Activated CD4-positive, alpha-beta T cell treated with anti-CD3 and anti-CD28 coated beads for 36 hours (primary cell): ENCODE data around the gene TRIP10. TPM values are rescaled to one million over a fixed set of nuclear protein-coding genes. Genes with fewer than 3 reads are reported as not detected.

Experiments used
- ATAC-seq: fragments of 200-7000 bp; cut with Tn5 transposase; one replicate; pipeline ENCODE4 v1.10.0; 2021; ENCODE audit warnings: mild to moderate bottlenecking, moderate library complexity
- CTCF ChIA-PET: fragments of 350-600 bp; sonication (Branson Sonifier 250); formaldehyde crosslinking; loops from one replicate; lab custom pipeline; 2021; ENCODE audit warnings: antibody characterized with exemption; lab: Charles Lee
- POLR2A ChIA-PET: fragments of 350-600 bp; sonication (Branson Sonifier 250); formaldehyde crosslinking; loops from one replicate; lab custom pipeline; 2021; ENCODE audit warnings: antibody characterized with exemption, inconsistent platforms; lab: Charles Lee
- DNase-seq: peaks from one replicate; pipeline ENCODE4 v3.0.0-alpha.2; 2020
- H3K27ac Mint-ChIP-seq: one replicate; pipeline ENCODE4 v1.8.0; 2021; ENCODE audit warnings: mixed read lengths
- H3K27me3 Mint-ChIP-seq: one replicate; pipeline ENCODE4 v1.8.0; 2021; ENCODE audit warnings: mixed read lengths
- H3K36me3 Mint-ChIP-seq: one replicate; pipeline ENCODE4 v1.8.0; 2021; ENCODE audit warnings: low read depth, mixed read lengths
- H3K4me1 Mint-ChIP-seq: one replicate; pipeline ENCODE4 v1.8.0; 2021; ENCODE audit warnings: mixed read lengths
- H3K4me3 Mint-ChIP-seq: one replicate; pipeline ENCODE4 v1.8.0; 2021; ENCODE audit warnings: mild to moderate bottlenecking, moderate library complexity, mixed read lengths
- H3K9me3 Mint-ChIP-seq: one replicate; pipeline ENCODE4 v1.8.0; 2021; ENCODE audit warnings: low read depth, mixed read lengths
- intact Hi-C, 2 experiments: fragments of 100-400 bp; cut with DNase I in 1 of 2; cut with micrococcal nuclease in 1 of 2; formaldehyde crosslinking; loops; one replicate each; pipeline versions ENCODE4 v1.14.2 to v1.15.1; 2022 to 2024; cut with DNase I, micrococcal nuclease
- total RNA-seq, 2 experiments: library from RNA; stranded (reverse); gene quantifications; one replicate each; pipeline ENCODE4 v1.2.3, GENCODE V29; 2021

Gene TRIP10
- total RNA-seq, 2 experiments from 2014 or later: 45.1 to 50.0 TPM

DNA sequence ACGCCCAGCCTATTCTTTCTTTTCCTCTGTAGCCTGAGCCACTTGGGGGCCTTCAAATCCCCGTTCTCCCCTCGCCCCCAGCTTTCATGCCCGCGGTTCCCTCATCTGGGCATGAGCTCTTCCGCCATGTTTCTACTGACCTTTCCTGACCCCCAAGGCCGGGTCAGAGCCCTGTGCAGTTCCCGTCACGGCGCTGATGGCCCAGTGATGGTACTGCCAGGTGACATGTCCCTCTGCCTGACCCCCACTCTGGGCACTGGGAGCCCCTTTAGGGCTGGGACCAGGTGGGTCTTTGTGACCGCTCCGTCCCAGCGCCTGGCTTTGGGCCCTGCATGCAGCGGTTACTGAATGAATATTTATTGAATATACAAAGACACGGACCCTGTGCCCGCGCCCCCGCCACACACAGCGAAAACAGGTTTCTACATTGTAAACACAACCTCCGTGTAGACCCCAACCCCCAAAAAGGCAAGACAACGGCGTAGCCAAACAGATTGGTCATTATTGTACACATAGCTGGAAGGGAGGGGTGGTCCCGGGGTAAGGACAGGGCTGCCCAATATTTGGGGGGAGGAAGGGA, 9.8 kb upstream of the TRIP10 start:
- no peaks in the 10 kb centered on the region for H3K4me1 Mint-ChIP-seq
- DNase-seq: no peak
- H3K4me3 Mint-ChIP-seq: no peak overlapping the region
- H3K9me3 Mint-ChIP-seq: no peaks in the 10 kb centered on the region
- peaks cover 14% of the 10 kb centered on the region for H3K36me3 Mint-ChIP-seq
- intact Hi-C loops: no loop called here
- ChIA-PET POLR2A (interaction anchor here (0.6 kb wide), 1 partner anchor 34 kb away, joined by 3 read pairs; no protein-coding TSS in a partner anchor), CTCF (no interaction called here)
- H3K27ac Mint-ChIP-seq: no peak overlapping the region
- H3K27me3 Mint-ChIP-seq: no peaks in the 10 kb centered on the region
- ATAC-seq: no peak

DNA sequence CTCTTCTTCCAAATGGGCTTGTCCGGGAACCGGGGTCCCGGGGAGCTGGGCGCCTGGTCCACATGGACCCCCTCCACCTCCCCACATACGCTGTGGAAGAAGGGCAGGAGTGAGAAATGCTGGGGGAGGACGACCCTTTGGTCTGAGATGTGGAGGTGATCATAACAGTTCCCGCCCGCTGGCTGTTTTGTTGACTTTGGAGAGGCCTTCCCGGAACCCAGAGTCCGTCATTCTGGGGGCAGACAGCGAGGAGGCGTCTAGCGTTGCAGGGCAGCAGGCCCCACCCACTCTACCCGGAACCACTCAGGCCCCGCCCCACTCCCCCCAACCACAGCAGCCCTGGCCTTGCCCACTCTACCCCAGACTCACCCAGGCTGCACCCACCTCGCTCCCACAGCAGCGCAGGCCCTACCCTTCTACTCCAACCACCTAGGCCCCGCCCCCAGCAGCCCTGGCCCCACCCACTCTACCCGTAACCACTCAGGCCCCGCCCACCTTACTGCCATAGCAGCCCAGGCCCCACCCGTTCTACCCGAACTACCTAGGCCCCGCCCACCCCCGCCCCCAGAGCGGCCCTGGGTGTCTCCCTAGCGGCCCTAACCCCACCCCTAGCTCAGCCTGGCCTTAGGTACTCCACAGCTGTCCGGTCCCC, 9.2 kb upstream of the TRIP10 start:
- peak; percentile 82 for DNase-seq
- Mint-ChIP-seq H3K27ac (no peak overlapping the region), H3K27me3 (no peaks in the 10 kb centered on the region), H3K4me3 (no peak overlapping the region), H3K9me3 (no peaks in the 10 kb centered on the region), H3K4me1 (peaks cover 2% of the 10 kb centered on the region), H3K36me3 (peaks cover 14% of the 10 kb centered on the region)
- ChIA-PET CTCF (no interaction called here), POLR2A (no interaction called here)
- intact Hi-C loops: no loop called here
- ATAC-seq: peak; percentile 89

DNA sequence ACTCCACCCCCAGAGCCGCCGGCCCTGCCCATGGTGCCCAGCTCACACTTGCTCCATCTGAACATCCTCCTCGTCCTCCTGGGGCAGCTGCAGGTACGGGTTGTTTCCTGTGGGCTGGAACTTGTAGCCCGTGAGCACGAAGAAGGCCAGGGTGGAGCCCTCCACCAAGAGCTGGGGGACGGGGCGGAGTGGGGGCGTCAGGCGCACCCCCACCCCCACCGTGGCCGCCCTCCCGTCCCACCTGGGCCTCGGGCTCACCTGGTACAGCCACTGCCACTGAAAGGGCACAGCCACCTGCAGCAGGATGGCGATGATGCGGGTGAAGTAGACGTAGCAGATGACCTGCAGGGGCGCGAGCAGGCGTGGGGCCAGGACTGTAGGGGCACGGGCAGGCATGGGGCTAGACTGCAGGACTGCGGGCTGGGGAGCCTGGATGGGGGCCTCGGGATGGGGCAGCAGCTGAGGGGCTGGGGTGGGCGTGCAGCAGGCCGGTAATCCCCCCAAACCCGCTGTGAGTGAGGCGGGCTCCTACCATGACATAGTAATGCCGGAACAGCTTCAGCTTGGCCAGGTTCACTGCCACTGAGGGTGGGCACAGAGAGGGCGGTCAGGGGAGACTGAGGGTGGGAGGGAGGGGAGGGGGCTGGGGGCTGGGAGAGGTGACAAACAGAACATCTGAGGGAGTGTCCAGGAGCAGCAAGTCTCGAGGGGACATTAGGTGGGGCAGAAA, 8.4 kb upstream of the TRIP10 start:
- peaks cover 8% of the 10 kb centered on the region for H3K4me1 Mint-ChIP-seq
- no peak overlapping the region for H3K4me3 Mint-ChIP-seq
- ChIA-PET POLR2A (no interaction called here), CTCF (no interaction called here)
- DNase-seq (no peak), ATAC-seq (no peak)
- H3K36me3 Mint-ChIP-seq: peaks cover 16% of the 10 kb centered on the region
- no peaks in the 10 kb centered on the region for H3K27me3 Mint-ChIP-seq
- intact Hi-C loops: no loop called here
- H3K9me3 Mint-ChIP-seq: no peaks in the 10 kb centered on the region
- no peak overlapping the region for H3K27ac Mint-ChIP-seq

DNA sequence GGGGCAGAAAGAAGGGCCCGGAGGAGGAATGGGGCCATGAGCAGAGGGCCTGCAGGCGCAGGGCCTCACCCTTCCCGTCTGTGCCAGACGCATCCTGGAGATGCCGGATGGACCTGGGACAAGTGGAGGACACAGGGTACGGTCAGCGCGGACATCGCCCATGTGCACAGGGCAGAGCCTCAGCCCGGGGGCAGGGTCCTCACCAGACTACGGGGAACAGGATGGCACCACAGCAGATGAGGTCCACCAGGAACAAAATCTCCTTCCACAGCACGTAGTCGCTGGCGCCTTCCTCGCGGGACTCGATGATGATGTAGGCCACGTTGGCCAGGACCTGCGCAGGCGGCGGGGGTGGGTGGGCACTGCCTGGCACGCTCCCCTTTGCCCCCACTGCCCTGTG, 7.7 kb upstream of the TRIP10 start:
- Mint-ChIP-seq H3K9me3 (no peaks in the 10 kb centered on the region), H3K36me3 (peaks cover 19% of the 10 kb centered on the region), H3K4me1 (peaks cover 11% of the 10 kb centered on the region), H3K27me3 (no peaks in the 10 kb centered on the region), H3K4me3 (no peak overlapping the region), H3K27ac (no peak overlapping the region)
- ChIA-PET CTCF (no interaction called here), POLR2A (no interaction called here)
- DNase-seq (no peak), ATAC-seq (no peak)
- intact Hi-C loops: no loop called here

DNA sequence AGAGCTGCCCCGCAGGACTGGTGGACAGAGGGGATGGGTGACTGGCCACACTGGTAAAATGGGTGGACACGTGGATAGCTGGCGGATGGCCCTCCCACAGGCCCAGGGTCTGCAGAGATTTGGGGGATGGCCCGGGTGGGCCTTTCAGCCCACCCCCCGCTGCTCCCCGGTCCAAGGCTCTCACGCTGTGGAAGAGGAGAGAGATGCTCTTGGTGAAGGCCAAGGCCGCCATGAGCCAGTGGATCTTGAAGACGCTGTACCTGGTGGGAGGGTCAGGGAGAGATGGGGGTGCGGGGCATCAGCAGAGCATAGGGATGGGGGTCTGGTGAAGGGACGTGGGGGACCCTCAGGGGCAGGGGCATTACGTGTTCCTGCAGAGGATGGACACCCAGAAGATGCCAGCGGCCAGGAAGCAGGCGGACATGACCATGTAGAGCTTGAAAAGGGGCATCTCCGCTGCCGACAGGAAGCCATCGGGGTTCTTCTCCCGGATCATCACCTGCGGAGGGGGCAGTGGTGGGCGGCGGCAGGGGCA, 6.6 kb upstream of the TRIP10 start:
- no peak overlapping the region for H3K4me3 Mint-ChIP-seq
- ChIA-PET CTCF (interaction anchor here (0.9 to 1.2 kb wide), 3 partner anchors 11 to 131 kb away, joined by 3 to 4 read pairs (median 3); no protein-coding TSS in a partner anchor), POLR2A (no interaction called here)
- DNase-seq: no peak
- H3K27me3 Mint-ChIP-seq: no peaks in the 10 kb centered on the region
- no peak for ATAC-seq
- no peak overlapping the region for H3K27ac Mint-ChIP-seq
- intact Hi-C loops: no loop called here
- no peaks in the 10 kb centered on the region for H3K9me3 Mint-ChIP-seq
- H3K36me3 Mint-ChIP-seq: peaks cover 19% of the 10 kb centered on the region
- peaks cover 14% of the 10 kb centered on the region for H3K4me1 Mint-ChIP-seq

DNA sequence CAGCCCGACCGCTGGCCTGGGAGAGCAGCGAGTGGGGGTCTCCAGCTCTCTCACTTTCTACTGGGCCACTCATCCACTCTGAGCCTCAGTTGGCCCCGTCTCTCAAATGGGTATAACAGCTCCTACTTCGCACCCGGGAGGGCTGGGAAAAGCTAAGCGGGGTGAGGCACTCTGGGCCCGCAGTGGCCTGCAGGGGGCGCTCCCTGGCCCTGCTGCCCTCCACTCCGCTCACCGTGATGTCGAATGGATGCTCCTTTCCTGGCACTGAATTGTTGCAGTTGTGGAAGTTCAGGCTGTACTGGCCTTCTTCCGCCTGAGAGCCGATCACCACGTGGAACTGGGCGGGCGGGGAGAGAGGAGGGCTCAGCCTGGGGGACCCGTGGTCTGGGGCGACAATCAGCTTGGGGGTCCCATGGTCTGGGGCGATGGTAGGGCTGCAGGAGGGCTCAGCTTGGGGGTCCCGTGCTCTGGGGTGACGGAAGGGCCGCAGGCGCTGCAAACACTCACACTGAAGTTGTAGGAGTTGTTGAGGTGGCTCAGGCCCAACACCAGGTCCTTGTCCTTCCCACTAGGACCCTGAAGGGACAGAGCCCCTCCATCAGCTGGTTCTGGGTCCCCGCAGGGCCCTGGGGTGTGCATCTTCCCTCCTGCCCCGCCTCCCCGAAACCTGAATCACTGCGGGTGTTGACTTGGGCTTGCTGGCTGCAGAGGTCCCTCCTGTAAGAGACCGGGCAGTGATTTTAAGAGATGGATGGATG, 6.0 kb upstream of the TRIP10 start:
- ChIA-PET POLR2A (interaction anchor here (0.6 kb wide), 1 partner anchor 66 kb away, joined by 3 read pairs; no protein-coding TSS in a partner anchor), CTCF (interaction anchor here (0.9 to 1.2 kb wide), 3 partner anchors 10 to 130 kb away, joined by 3 to 4 read pairs (median 3); no protein-coding TSS in a partner anchor)
- peaks cover 19% of the 10 kb centered on the region for H3K36me3 Mint-ChIP-seq
- H3K27me3 Mint-ChIP-seq: no peaks in the 10 kb centered on the region
- H3K4me1 Mint-ChIP-seq: peaks cover 20% of the 10 kb centered on the region
- ATAC-seq (no peak), DNase-seq (peak; percentile 55)
- H3K4me3 Mint-ChIP-seq: no peak overlapping the region
- H3K9me3 Mint-ChIP-seq: no peaks in the 10 kb centered on the region
- H3K27ac Mint-ChIP-seq: no peak overlapping the region
- intact Hi-C loops: no loop called here

DNA sequence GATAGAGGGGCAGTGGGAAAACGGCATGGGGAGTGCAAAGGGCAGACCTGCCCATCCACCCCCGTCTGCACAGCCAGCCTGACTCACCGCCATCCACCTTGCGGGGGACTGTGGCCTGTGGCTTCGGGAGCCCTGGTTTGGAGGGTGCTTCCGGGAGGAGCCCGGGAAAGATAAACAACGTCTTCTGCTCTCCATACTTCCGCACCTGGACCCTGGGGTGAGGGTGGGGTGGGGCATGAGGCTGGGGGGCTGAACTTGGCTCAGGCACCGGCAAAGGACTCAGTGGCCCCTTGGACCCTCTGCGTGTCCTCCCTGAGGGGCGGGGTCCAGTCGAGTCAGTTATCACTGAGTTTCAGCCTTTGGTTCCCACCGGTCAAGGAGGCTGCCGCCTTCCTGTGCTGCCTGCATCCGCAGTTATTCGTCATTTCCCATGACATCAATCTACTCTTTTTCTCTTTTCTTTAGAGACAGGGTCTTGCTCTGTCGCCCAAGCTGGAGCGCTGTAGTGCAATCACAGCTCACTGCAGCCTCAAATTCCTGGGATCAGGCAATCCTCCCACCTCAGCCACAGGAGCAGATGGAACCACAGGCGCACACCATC, 5.3 kb upstream of the TRIP10 start:
- no peaks in the 10 kb centered on the region for H3K27me3 Mint-ChIP-seq
- no peak for DNase-seq
- no peak overlapping the region for H3K27ac Mint-ChIP-seq
- intact Hi-C loops: no loop called here
- H3K9me3 Mint-ChIP-seq: no peaks in the 10 kb centered on the region
- ATAC-seq: no peak
- H3K4me1 Mint-ChIP-seq: peaks cover 27% of the 10 kb centered on the region
- H3K36me3 Mint-ChIP-seq: peaks cover 19% of the 10 kb centered on the region
- H3K4me3 Mint-ChIP-seq: no peak overlapping the region
- ChIA-PET POLR2A (no interaction called here), CTCF (no interaction called here)

DNA sequence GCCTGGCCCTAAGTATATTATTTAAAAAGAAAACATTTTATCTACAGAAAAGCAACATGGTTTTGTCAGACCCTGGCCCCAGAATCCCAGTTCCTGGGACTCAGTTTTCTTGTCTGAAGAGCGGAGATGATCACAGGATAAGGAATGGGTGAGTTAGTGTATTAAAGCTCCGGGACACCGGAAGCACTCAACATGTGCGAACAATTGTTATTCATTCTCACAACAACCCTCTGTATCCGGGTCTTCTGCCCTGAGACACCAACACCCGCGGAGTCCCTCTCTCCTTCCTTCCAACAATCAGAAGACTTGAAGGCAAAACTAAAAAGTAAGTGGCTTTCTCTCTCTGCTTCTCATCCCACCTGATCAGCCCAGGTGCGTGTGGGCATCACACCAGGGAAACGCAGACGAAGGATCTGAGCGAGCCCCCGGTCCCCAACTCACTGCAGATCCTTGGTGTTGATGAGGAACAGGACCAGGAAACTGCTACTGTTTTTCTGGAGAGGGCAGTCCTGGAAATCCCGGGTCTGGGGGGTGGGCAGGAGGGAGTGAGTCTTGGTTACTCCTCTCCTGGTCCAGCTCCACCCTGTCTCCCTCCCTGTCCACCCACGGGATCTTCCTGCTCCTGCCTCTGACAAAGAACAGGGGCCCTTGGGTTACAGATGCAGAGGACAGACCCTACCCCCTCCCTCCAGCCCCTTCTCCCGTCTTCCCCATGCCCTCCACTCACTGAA, 4.1 kb upstream of the TRIP10 start:
- peaks cover 19% of the 10 kb centered on the region for H3K36me3 Mint-ChIP-seq
- ATAC-seq: no peak
- H3K4me1 Mint-ChIP-seq: peaks cover 29% of the 10 kb centered on the region

DNA sequence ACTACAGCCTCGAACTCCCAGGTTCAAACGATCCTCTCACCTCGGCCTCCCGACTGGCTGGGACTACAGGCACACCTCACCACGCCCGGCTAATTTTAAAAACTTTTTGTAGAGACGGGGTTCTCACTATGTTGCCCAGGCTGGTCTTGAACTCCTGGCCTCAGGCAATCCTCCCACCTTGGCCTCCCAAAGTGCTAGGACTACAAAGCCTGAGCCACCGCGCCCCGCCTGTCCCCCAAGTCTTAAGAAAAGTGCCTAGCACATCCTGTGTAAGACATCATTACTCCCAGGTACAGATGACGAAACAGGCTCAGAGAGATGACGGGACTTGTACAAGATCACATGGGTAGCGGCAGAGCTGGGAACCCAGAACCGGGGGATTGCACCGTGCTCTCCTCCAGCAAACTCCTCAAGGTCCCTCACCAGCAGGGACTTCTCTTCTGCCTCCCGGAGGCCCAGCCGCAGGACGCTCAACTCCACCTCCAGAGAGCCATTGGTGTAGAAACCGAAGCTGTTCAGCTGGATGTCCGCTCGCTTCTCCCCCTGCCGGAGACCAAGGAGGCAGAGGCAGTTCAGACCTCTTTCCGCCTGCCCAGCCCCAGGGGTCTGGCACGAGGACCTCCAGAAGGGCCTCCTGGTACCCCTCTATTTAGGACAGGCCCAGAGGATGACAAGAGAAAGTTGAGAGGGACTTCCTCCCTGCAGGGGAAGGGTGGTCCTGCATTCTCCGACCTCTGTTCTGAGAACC, 3.1 kb upstream of the TRIP10 start:
- Mint-ChIP-seq H3K9me3 (no peaks in the 10 kb centered on the region), H3K4me3 (peak overlapping the region; percentile 89), H3K27ac (peak overlapping the region; percentile 98), H3K4me1 (peaks cover 35% of the 10 kb centered on the region), H3K36me3 (peaks cover 19% of the 10 kb centered on the region), H3K27me3 (no peaks in the 10 kb centered on the region)
- intact Hi-C loops: loop anchor here (1.0 to 5.0 kb wide), 9 partner anchors 18 to 1136 kb away; partner anchors contain the start of genes PRR36 (in 1 of the 2) and TNFSF14 (in 1 of the 2)
- ChIA-PET POLR2A (interaction anchor here (0.6 to 1.0 kb wide), 6 partner anchors 31 to 363 kb away, joined by 3 to 4 read pairs (median 4); no protein-coding TSS in a partner anchor), CTCF (interaction anchor here (0.6 to 4.4 kb wide), 11 partner anchors 9 to 220 kb away, joined by 3 to 38 read pairs (median 4); no protein-coding TSS in a partner anchor)
- DNase-seq: peak; percentile 83
- ATAC-seq: peak; percentile 26

More for the DNA sequence above, 4.1 kb upstream of the TRIP10 start:
- CTCF ChIA-PET: interaction anchor here (0.6 to 1.7 kb wide), 4 partner anchors 87 to 219 kb away, joined by 3 to 8 read pairs (median 3); no protein-coding TSS in a partner anchor
- DNase-seq: no peak
- Mint-ChIP-seq H3K4me3 (peak overlapping the region; percentile 89), H3K27me3 (no peaks in the 10 kb centered on the region), H3K27ac (peak overlapping the region; percentile 98), H3K9me3 (no peaks in the 10 kb centered on the region)
- intact Hi-C loops: loop anchor here in 1 of 2 experiments (5.0 kb wide), 1 partner anchor 1137 kb away; the partner anchor contains the start of gene PRR36
- POLR2A ChIA-PET: no interaction called here
